Stimulated activated CD4-positive, alpha-beta T cell treated with anti-CD3 and anti-CD28 coated beads, TNF-alpha, amount 100 ng/mL, for 48 hours (primary cell): ENCODE data around the gene YIPF5.

Source experiments
- DNase-seq, 3 donors: peaks; one replicate each; pipeline ENCODE4 v3.0.0-alpha.2; 2020; ENCODE audit warnings: low read depth in 3 of 3

YIPF5 gene

GRCh38 chr5:144125163-144125726 is 45.2 kb downstream of the YIPF5 start:
- DNase-seq: no peak

GRCh38 chr5:144122641-144123040 is 47.8 kb downstream of the YIPF5 start:
- no peak for DNase-seq

DNA sequence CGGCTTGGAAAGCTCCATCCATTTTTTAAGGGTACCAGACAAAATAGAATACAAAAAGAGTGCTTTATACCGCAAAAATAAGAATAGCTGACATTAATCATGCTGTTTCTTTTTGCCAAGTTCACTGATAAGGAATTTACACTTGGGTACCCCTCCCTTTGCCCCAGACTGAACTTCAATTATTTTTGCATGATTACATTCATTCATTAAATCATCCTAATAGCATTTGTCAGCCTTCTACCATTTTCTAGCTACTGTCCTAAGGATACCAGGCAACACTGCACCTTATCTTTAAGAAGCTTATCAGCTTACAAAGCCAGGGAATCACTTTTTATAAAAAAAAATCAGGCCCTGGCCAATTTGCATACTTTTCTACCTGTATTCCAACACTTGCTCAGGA is 48.4 kb downstream of the YIPF5 start:
- no peak for DNase-seq

DNA sequence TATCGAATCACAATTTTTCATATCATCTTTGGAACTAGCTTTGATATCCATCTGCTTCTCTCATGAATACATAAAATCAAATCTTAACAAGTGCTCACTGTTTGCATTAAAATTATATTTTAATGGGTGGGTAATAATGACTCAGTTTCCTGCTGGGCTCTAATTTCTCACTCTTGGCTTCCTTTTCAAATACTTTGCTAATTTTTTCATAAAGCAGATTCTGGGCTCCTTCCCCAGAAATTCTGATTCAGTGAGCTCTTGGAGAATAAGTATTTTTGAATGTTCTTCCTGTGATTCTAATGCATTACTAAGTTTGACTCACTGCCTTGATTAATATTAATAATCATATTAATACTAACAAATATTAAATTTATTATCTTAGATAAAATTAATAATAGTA is 48.9 kb downstream of the YIPF5 start:
- no peak for DNase-seq

- no peak for DNase-seq
Measured at GRCh38 chr5:144120661-144121180, 49.7 kb downstream of the YIPF5 start.

GRCh38 chr5:144117412-144117811 is 53.0 kb downstream of the YIPF5 start:
- no peak for DNase-seq

DNA sequence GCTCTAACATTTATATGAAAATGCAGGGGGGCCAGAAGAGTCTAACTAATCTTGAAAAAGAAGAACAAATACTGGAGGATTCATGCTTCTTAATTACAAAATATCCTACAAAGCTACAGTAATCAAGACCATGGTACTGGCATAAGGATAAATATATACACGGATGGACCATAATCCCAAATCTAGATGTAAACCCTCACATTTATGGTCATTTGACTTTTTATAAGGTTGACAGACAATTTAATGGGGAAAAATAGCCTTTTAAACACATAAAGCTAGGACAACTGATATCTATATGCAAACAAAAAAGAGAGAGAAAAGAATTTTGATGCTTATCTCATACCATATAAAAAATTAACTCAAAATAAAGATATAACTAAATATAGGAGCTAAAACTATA is 55.9 kb downstream of the YIPF5 start:
- DNase-seq: no peak
